ENCODE measurements around the gene P2RX7.

GRCh38 chr12:121196902-121197301, 64.2 kb downstream of the P2RX7 start:
- TF ChIP-seq, protein P1, sequence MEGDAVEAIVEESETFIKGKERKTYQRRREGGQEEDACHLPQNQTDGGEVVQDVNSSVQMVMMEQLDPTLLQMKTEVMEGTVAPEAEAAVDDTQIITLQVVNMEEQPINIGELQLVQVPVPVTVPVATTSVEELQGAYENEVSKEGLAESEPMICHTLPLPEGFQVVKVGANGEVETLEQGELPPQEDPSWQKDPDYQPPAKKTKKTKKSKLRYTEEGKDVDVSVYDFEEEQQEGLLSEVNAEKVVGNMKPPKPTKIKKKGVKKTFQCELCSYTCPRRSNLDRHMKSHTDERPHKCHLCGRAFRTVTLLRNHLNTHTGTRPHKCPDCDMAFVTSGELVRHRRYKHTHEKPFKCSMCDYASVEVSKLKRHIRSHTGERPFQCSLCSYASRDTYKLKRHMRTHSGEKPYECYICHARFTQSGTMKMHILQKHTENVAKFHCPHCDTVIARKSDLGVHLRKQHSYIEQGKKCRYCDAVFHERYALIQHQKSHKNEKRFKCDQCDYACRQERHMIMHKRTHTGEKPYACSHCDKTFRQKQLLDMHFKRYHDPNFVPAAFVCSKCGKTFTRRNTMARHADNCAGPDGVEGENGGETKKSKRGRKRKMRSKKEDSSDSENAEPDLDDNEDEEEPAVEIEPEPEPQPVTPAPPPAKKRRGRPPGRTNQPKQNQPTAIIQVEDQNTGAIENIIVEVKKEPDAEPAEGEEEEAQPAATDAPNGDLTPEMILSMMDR (IDR thresholded peaks at IDR 0.05) = no peak
- no peak for TF ChIP-seq POLR2AphosphoS5 (IDR thresholded peaks at IDR 0.05)

Data from prostate gland (tissue), 2 donors.